PC-9 (cell line): ENCODE results near the gene TUFT1. TPM values are rescaled to one million over a fixed set of nuclear protein-coding genes. Genes with fewer than 3 reads are reported as not detected.
A peak's percentile ranks its signal among the peaks of the same experiment; 100 is the strongest.

Source experiments
- Bru-seq: library from RNA; stranded (reverse); fragments of 400-500 nt; gene quantifications from one replicate; lab custom pipeline; 2021; lab: Mats Ljungman, UMichigan
- BruChase-seq, 2 experiments: library from RNA; stranded (reverse); fragments of 400-500 nt; gene quantifications; one replicate each; lab custom pipeline; 2021; lab: Mats Ljungman, UMichigan
- BruUV-seq: library from RNA; stranded (reverse); fragments of 400-500 nt; replicated peaks from 2 replicates; lab custom pipeline; 2021; lab: Mats Ljungman, UMichigan
- CTCF ChIA-PET: fragments of 300-600 bp; sonication (Branson Sonifier 250); formaldehyde crosslinking; loops from one replicate; lab custom pipeline; 2022; ENCODE audit warnings: antibody characterized with exemption; lab: Charles Lee
- POLR2A ChIA-PET: fragments of 300-600 bp; sonication (Branson Sonifier 250); formaldehyde crosslinking; loops from one replicate; lab custom pipeline; 2022; ENCODE audit warnings: antibody characterized with exemption; ENCODE audit not compliant: unreplicated experiment; lab: Charles Lee
- DNase-seq, 2 experiments: peaks; one replicate each; pipeline versions ENCODE4 v3.0.0 to v3.0.0-alpha.2; 2015 to 2022; ENCODE audit warnings: mixed read lengths in 1 of 2
- H2AFZ ChIP-seq: fragments of 200-600 bp; sonication (generic); 2 replicates; pipeline ENCODE4 v1.8.1; 2017; ENCODE audit warnings: antibody characterized with exemption
- H3F3A ChIP-seq: fragments of 200-600 bp; sonication (generic); 2 replicates; pipeline ENCODE4 v1.8.1; 2017; ENCODE audit warnings: antibody characterized with exemption, mild to moderate bottlenecking, low read depth; ENCODE audit not compliant: insufficient read depth
- H3K27ac ChIP-seq: fragments of 200-600 bp; sonication (generic); 2 replicates; pipeline ENCODE4 v1.6.1; 2016; ENCODE audit warnings: mixed run types
- H3K27me3 ChIP-seq: fragments of 200-600 bp; sonication (generic); 2 replicates; pipeline ENCODE4 v1.6.1; 2016; ENCODE audit warnings: low read depth, mixed run types; ENCODE audit not compliant: insufficient read depth
- H3K36me3 ChIP-seq: fragments of 200-600 bp; sonication (generic); 2 replicates; pipeline ENCODE4 v1.6.1; 2016; ENCODE audit warnings: low read depth, mixed run types
- H3K4me1 ChIP-seq: fragments of 200-600 bp; sonication (generic); replicated peaks from 2 replicates; pipeline ENCODE4 v1.6.1; 2016; ENCODE audit warnings: mixed run types; ENCODE audit not compliant: insufficient read depth
- H3K4me2 ChIP-seq: fragments of 200-600 bp; sonication (generic); 2 replicates; pipeline ENCODE4 v1.6.1; 2017; ENCODE audit warnings: mixed run types
- H3K4me3 ChIP-seq: fragments of 200-600 bp; sonication (generic); 2 replicates; pipeline ENCODE4 v1.6.1; 2016; ENCODE audit warnings: mixed run types
- H3K79me2 ChIP-seq: fragments of 200-600 bp; sonication (generic); 2 replicates; pipeline ENCODE4 v1.6.1; 2017; ENCODE audit warnings: low read depth, mixed run types
- H3K9me2 ChIP-seq: fragments of 200-600 bp; sonication (generic); 2 replicates; pipeline ENCODE4 v1.8.1; 2017; ENCODE audit warnings: mild to moderate bottlenecking; ENCODE audit not compliant: insufficient read depth
- H3K9me3 ChIP-seq: fragments of 200-600 bp; sonication (generic); 2 replicates; pipeline ENCODE4 v1.8.1; 2016; ENCODE audit warnings: low read depth; ENCODE audit not compliant: insufficient read depth
- H4K20me1 ChIP-seq: fragments of 200-600 bp; sonication (generic); 2 replicates; pipeline ENCODE4 v1.8.1; 2017; ENCODE audit not compliant: insufficient read depth
- CTCF ChIP-seq: fragments of 200-600 bp; sonication (generic); conservative IDR thresholded peaks from 2 replicates; pipeline ENCODE4 v1.6.1; 2017; ENCODE audit warnings: mixed run types, antibody characterized with exemption, mild to moderate bottlenecking, moderate library complexity
- EZH2 ChIP-seq: fragments of 200-600 bp; sonication (generic); IDR thresholded peaks from 2 replicates; pipeline ENCODE4 v1.8.0; 2017; ENCODE audit warnings: antibody characterized with exemption, low read depth
- intact Hi-C: fragments of 100-400 bp; cut with micrococcal nuclease; formaldehyde crosslinking; loops from one replicate; pipeline ENCODE4 v1.10.0; 2022; ENCODE audit not compliant: unreplicated experiment
- long read RNA-seq: library from polyadenylated mRNA; stranded (forward); transcript quantifications from one replicate; pipeline ENCODE4 v2.0.0, GENCODE V29; 2022
- total RNA-seq: library from RNA; stranded (reverse); gene quantifications from 2 replicates; pipeline ENCODE4 v1.2.3, GENCODE V29; 2021

The TUFT1 gene, protein sequence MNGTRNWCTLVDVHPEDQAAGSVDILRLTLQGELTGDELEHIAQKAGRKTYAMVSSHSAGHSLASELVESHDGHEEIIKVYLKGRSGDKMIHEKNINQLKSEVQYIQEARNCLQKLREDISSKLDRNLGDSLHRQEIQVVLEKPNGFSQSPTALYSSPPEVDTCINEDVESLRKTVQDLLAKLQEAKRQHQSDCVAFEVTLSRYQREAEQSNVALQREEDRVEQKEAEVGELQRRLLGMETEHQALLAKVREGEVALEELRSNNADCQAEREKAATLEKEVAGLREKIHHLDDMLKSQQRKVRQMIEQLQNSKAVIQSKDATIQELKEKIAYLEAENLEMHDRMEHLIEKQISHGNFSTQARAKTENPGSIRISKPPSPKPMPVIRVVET
- total RNA-seq = 35.3 and 40.2 TPM in 2 replicates
- Bru-seq, nascent RNA = percentile 94 among the genes with signal in this experiment
- BruChase-seq, experiment 1, labeled RNA remaining after a 2-hour chase = percentile 97 among the genes with signal in this experiment
- percentile 93 among the genes with signal in this experiment for BruChase-seq, experiment 2, labeled RNA remaining after a 6-hour chase
- long read RNA-seq, transcript TUFT1-202 (12 exons, 3,033 nt) = minor isoform, 10 of 82 reads
- long read RNA-seq, transcript TUFT1-203 (13 exons, 3,111 nt) = major isoform, 48 of 82 reads
- long read RNA-seq, partial matches to known transcripts = 4 of 82 reads
- long read RNA-seq, other reads (novel, unspliced or antisense) = 20 of 82 reads

GRCh38 chr1:151540021-151540981 is at the start of gene TUFT1:
TUFT1 (plus strand) TSS chr1:151540309; CDS start chr1:151540367, 58 bp downstream.
- peaks cover 60% of the 10 kb centered on the region for H3K4me1 ChIP-seq
- ChIA-PET POLR2A (interaction anchor here (0.6 to 1.5 kb wide), 23 partner anchors 9 to 622 kb away, joined by 3 to 31 read pairs (median 5); partner anchors contain the start of gene POGZ), CTCF (interaction anchor here (0.5 to 0.8 kb wide), 6 partner anchors 26 to 296 kb away, joined by 3 to 6 read pairs (median 4); no protein-coding TSS in a partner anchor)
- H2AFZ ChIP-seq = no peak within 1 kb of the TSS
- H3K4me3 ChIP-seq = peak within 1 kb of the TSS; percentile 92
- no peaks in the 10 kb centered on the region for H3K27me3 ChIP-seq
- no peaks in the 10 kb centered on the region for H3K9me2 ChIP-seq
- peaks cover 29% of the 10 kb centered on the region for H4K20me1 ChIP-seq
- peak within 1 kb of the TSS; percentile 95 for H3K27ac ChIP-seq
- intact Hi-C loops = loop anchor here (1.0 to 10.0 kb wide), 3 partner anchors 81 to 346 kb away; partner anchors contain the start of genes PIP5K1A, POGZ and VPS72
- H3K9me3 ChIP-seq = no peaks in the 10 kb centered on the region
- BruUV-seq = TSS peak; percentile 43
- no peak for TF ChIP-seq CTCF
- TF ChIP-seq EZH2 = no peak
- H3K79me2 ChIP-seq = peaks cover 59% of the 10 kb centered on the region
- DNase-seq = peak; percentile 85 to 95
- peaks cover 46% of the 10 kb centered on the region for H3F3A ChIP-seq
- peaks cover 20% of the 10 kb centered on the region for H3K36me3 ChIP-seq
- H3K4me2 ChIP-seq = peak within 1 kb of the TSS; percentile 73

- Histone ChIP-seq H3K36me3 (no peaks in the 10 kb centered on the region), H4K20me1 (no peaks in the 10 kb centered on the region), H3K9me2 (no peaks in the 10 kb centered on the region), H3K4me2 (no peak overlapping the region), H2AFZ (no peak overlapping the region), H3K9me3 (no peaks in the 10 kb centered on the region), H3K27me3 (no peaks in the 10 kb centered on the region), H3K79me2 (no peaks in the 10 kb centered on the region), H3K27ac (no peak overlapping the region), H3K4me1 (peaks cover 25% of the 10 kb centered on the region), H3K4me3 (no peak overlapping the region), H3F3A (peaks cover 27% of the 10 kb centered on the region)
- BruUV-seq = no TSS peak
- ChIA-PET POLR2A (no interaction called here), CTCF (interaction anchor here (0.7 kb wide), 1 partner anchor 48 kb away, joined by 3 read pairs; no protein-coding TSS in a partner anchor)
- no peak for DNase-seq
- intact Hi-C loops = no loop called here
- TF ChIP-seq EZH2 (no peak), CTCF (no peak)
Observed at GRCh38 chr1:151491641-151492040, 48.5 kb upstream of the TUFT1 start.
